HCT116 (cell line): ENCODE results near the gene RIPK4. TPM values are rescaled to one million over a fixed set of nuclear protein-coding genes. Genes with fewer than 3 reads are reported as not detected.
"Not testable (repeated sequence)": the region's sequence is repeated elsewhere in the genome, so short reads cannot be mapped to it uniquely, and the experiment has no call there.

ENCODE experiments used
- ATAC-seq: fragments of 200-7000 bp; cut with Tn5 transposase; 2 replicates; pipeline ENCODE4 v1.9.1; 2020; ENCODE audit warnings: mild to moderate bottlenecking, moderate library complexity
- BruUV-seq: library from RNA; stranded (reverse); fragments of 400-500 nt; replicated peaks from 2 replicates; lab custom pipeline; 2021; lab: Mats Ljungman, UMichigan
- CTCF ChIA-PET: fragments of 300-600 bp; sonication (Branson Sonifier 250); formaldehyde crosslinking; loops from one replicate; lab custom pipeline; 2021; ENCODE audit warnings: antibody characterized with exemption; lab: Charles Lee
- POLR2A ChIA-PET: fragments of 300-600, 350-600 bp; sonication (Branson Sonifier 250); formaldehyde crosslinking; loops from one replicate; lab custom pipeline; 2021; ENCODE audit warnings: antibody characterized with exemption; lab: Charles Lee
- RAD21 ChIA-PET, 2 experiments: fragments of 300-600 bp; sonication (Branson Sonifier 250); formaldehyde crosslinking; loops; one replicate each; lab custom pipeline; 2023; ENCODE audit warnings: low total read pairs in 2 of 2; ENCODE audit not compliant: uncharacterized antibody in 2 of 2, unreplicated experiment in 2 of 2, low non-redundant PET in 1 of 2; lab: Charles Lee
- DNase-seq: peaks from one replicate; pipeline ENCODE4 v3.0.0-alpha.2; 2010; ENCODE audit warnings: low read depth, low spot score
- H2AFZ ChIP-seq: fragments of 200-600 bp; shearing (Covaris generic), sonication (generic); 2 replicates; pipeline ENCODE4 v1.6.1; 2017; ENCODE audit warnings: low read depth, mixed run types, mixed read lengths, antibody characterized with exemption, low read length; ENCODE audit not compliant: poor library complexity, severe bottlenecking
- H3K27ac ChIP-seq: 2 replicates; pipeline ENCODE4 v1.5.1; 2012; ENCODE audit warnings: low read depth, low read length
- H3K27me3 ChIP-seq: fragments of 200-600 bp; sonication (generic); 2 replicates; pipeline ENCODE4 v1.6.1; 2016; ENCODE audit warnings: mixed run types, low read length, mixed read lengths; ENCODE audit not compliant: insufficient read depth
- H3K36me3 ChIP-seq, 2 experiments: fragments of 200-500 bp in 1 of 2; fragments of 200-600 bp in 1 of 2; sonication (Bioruptor generic) in 1 of 2; sonication (generic) in 1 of 2; 2 replicates each; pipeline versions ENCODE4 v1.5.1 to v1.6.1; 2014 to 2016; ENCODE audit warnings: low read length in 2 of 2, inconsistent platforms in 1 of 2, mixed read lengths in 1 of 2, mixed run types in 1 of 2; ENCODE audit not compliant: insufficient read depth in 2 of 2, control insufficient read depth in 1 of 2
- H3K4me1 ChIP-seq, 2 experiments: fragments of 200-600 bp in 1 of 2; sonication (generic) in 1 of 2; 2 replicates each; pipeline versions ENCODE4 v1.5.1 to v1.6.1; 2012 to 2017; ENCODE audit warnings: low read length in 2 of 2, inconsistent platforms in 1 of 2, mild to moderate bottlenecking in 1 of 2, mixed read lengths in 1 of 2, mixed run types in 1 of 2, moderate library complexity in 1 of 2; ENCODE audit not compliant: insufficient read depth in 2 of 2, control insufficient read depth in 1 of 2
- H3K4me2 ChIP-seq: fragments of 200-600 bp; sonication (generic); 2 replicates; pipeline ENCODE4 v1.6.1; 2017; ENCODE audit warnings: mixed run types, low read length, mixed read lengths
- H3K4me3 ChIP-seq, 2 experiments: fragments of 200-600 bp in 1 of 2; sonication (generic) in 1 of 2; replicated peaks in 1 of 2; 2 replicates each; pipeline ENCODE4 v1.5.1; 2011 to 2016; ENCODE audit warnings: low read length in 2 of 2, control low read depth in 1 of 2, low read depth in 1 of 2, mild to moderate bottlenecking in 1 of 2, mixed read lengths in 1 of 2, mixed run types in 1 of 2
- H3K79me2 ChIP-seq: fragments of 200-600 bp; sonication (generic); 2 replicates; pipeline ENCODE4 v1.6.1; 2017; ENCODE audit warnings: mild to moderate bottlenecking, mixed run types, low read length, moderate library complexity, mixed read lengths; ENCODE audit not compliant: insufficient read depth
- H3K9ac ChIP-seq: fragments of 200-600 bp; sonication (generic); 2 replicates; pipeline ENCODE4 v1.6.1; 2016; ENCODE audit warnings: low read length, mixed read lengths
- H3K9me2 ChIP-seq: fragments of 200-600 bp; sonication (generic), shearing (Covaris generic); 2 replicates; pipeline ENCODE4 v1.6.1; 2017; ENCODE audit warnings: mixed run types, mild to moderate bottlenecking, moderate library complexity; ENCODE audit not compliant: insufficient read depth
- H3K9me3 ChIP-seq, 2 experiments: fragments of 200-500 bp in 1 of 2; fragments of 200-600 bp in 1 of 2; sonication (Bioruptor generic) in 1 of 2; sonication (generic) in 1 of 2; 2 replicates each; pipeline ENCODE4 v1.6.1; 2014 to 2017; ENCODE audit warnings: low read length in 2 of 2, mixed read lengths in 2 of 2, inconsistent platforms in 1 of 2, low read depth in 1 of 2, mild to moderate bottlenecking in 1 of 2, mixed run types in 1 of 2, moderate library complexity in 1 of 2; ENCODE audit not compliant: control insufficient read depth in 1 of 2, insufficient read depth in 1 of 2
- H4K20me1 ChIP-seq: fragments of 200-600 bp; sonication (generic), shearing (Covaris generic); 2 replicates; pipeline ENCODE4 v1.6.1; 2017; ENCODE audit warnings: mixed run types, mild to moderate bottlenecking, moderate library complexity; ENCODE audit not compliant: insufficient read depth
- ATF3 ChIP-seq: IDR thresholded peaks from 2 replicates; pipeline ENCODE4 v1.6.1; 2012
- CEBPB ChIP-seq: IDR thresholded peaks from 2 replicates; pipeline ENCODE4 v1.6.1; 2012; ENCODE audit warnings: low read depth
- EGR1 ChIP-seq: IDR thresholded peaks from 2 replicates; pipeline ENCODE4 v1.6.1; 2012; ENCODE audit warnings: low read depth
- EZH2 ChIP-seq: fragments of 200-600 bp; sonication (generic); IDR thresholded peaks from 2 replicates; pipeline ENCODE4 v1.6.1; 2017; ENCODE audit warnings: antibody characterized with exemption, mixed run types
- FOSL1 ChIP-seq: IDR thresholded peaks from 2 replicates; pipeline ENCODE4 v1.6.1; 2012; ENCODE audit warnings: low read depth
- MAX ChIP-seq: IDR thresholded peaks from 2 replicates; pipeline ENCODE4 v1.6.1; 2012
- POLR2AphosphoS5 ChIP-seq: IDR thresholded peaks from 2 replicates; pipeline ENCODE4 v1.6.1; 2011; ENCODE audit warnings: mild to moderate bottlenecking, low read depth, low read length, moderate library complexity
- REST ChIP-seq: IDR thresholded peaks from 2 replicates; pipeline ENCODE4 v1.6.1; 2012; ENCODE audit warnings: low read depth
- SIN3A ChIP-seq: IDR thresholded peaks from 2 replicates; pipeline ENCODE4 v1.6.1; 2012; ENCODE audit warnings: low read depth
- SRF ChIP-seq: IDR thresholded peaks from 2 replicates; pipeline ENCODE4 v1.6.1; 2012; ENCODE audit warnings: low read depth
- TCF7L2 ChIP-seq: IDR thresholded peaks from 2 replicates; pipeline ENCODE4 v1.7.0; 2011; ENCODE audit warnings: borderline replicate concordance, inconsistent platforms; ENCODE audit not compliant: insufficient read depth, insufficient read length; ENCODE audit errors: extremely low read depth
- YY1 ChIP-seq: IDR thresholded peaks from 2 replicates; pipeline ENCODE4 v1.6.1; 2011; ENCODE audit warnings: low read length, low read depth, moderate library complexity, mild to moderate bottlenecking; ENCODE audit not compliant: insufficient replicate concordance; ENCODE audit errors: extremely low read depth
- ZBTB33 ChIP-seq: IDR thresholded peaks from 2 replicates; pipeline ENCODE4 v1.6.1; 2011; ENCODE audit warnings: mild to moderate bottlenecking, low read length, moderate library complexity; ENCODE audit not compliant: insufficient replicate concordance; ENCODE audit errors: extremely low read depth
- ZFX ChIP-seq: fragments of 450-650 bp; IDR thresholded peaks from 2 replicates; pipeline ENCODE4 v1.6.1; 2017
- ZNF274 ChIP-seq: fragments of 200-500 bp; sonication (Bioruptor generic); IDR thresholded peaks from 2 replicates; pipeline ENCODE4 v1.6.1; 2014; ENCODE audit warnings: mild to moderate bottlenecking, low read depth, low read length, inconsistent platforms
- intact Hi-C: fragments of 100-400 bp; cut with micrococcal nuclease; formaldehyde crosslinking; loops from 2 replicates; pipeline ENCODE4 v1.10.0; 2022
- total RNA-seq: library from RNA; stranded (reverse); gene quantifications from one replicate; pipeline ENCODE4 v1.2.1, GENCODE V29; 2021; ENCODE audit not compliant: unreplicated experiment

RIPK4 gene
- total RNA-seq, 1 experiment from 2014 or later, result 9.9 TPM

- Histone ChIP-seq H3K27ac (no peak overlapping the region), H3K79me2 (no peaks in the 10 kb centered on the region), H3K9ac (no peak overlapping the region), H3K9me2 (no peaks in the 10 kb centered on the region), H4K20me1 (no peaks in the 10 kb centered on the region), H3K4me1 (no peaks in the 10 kb centered on the region), H3K4me3 (no peak overlapping the region), H3K9me3 (no peaks in the 10 kb centered on the region), H2AFZ (no peak overlapping the region), H3K27me3 (peaks cover 22% of the 10 kb centered on the region), H3K4me2 (no peak overlapping the region), H3K36me3 (no peaks in the 10 kb centered on the region)
- TF ChIP-seq SIN3A (no peak), MAX (no peak), ZNF274 (no peak), ZBTB33 (no peak), POLR2AphosphoS5 (no peak), YY1 (no peak), EZH2 (no peak), ATF3 (no peak), SRF (no peak), CEBPB (no peak), FOSL1 (no peak), ZFX (no peak), EGR1 (no peak), TCF7L2 (no peak), REST (no peak)
- POLR2A ChIA-PET, result no interaction called here
- CTCF ChIA-PET, result no interaction called here
- no TSS peak for BruUV-seq
- DNase-seq, result no peak
- no peak for ATAC-seq
- intact Hi-C loops, result no loop called here
- RAD21 ChIA-PET, result no interaction called here
These were observed 71.3 kb downstream of the RIPK4 start for GRCh38 chr21:41695513-41695912.

- H3K4me1 ChIP-seq, H3K9me2 ChIP-seq, H3K27ac ChIP-seq, H3K36me3 ChIP-seq, H2AFZ ChIP-seq, BruUV-seq, POLR2A ChIA-PET, CTCF ChIA-PET, H3K4me3 ChIP-seq, H3K9ac ChIP-seq, H4K20me1 ChIP-seq, H3K9me3 ChIP-seq, DNase-seq, RAD21 ChIA-PET, intact Hi-C loops, ATAC-seq, H3K79me2 ChIP-seq, H3K4me2 ChIP-seq: not testable (repeated sequence)
- H3K27me3 ChIP-seq, result peaks cover 26% of the 10 kb centered on the region
These were observed 72.8 kb downstream of the RIPK4 start for GRCh38 chr21:41694042-41694441.
